MM.1S (cell line): ENCODE measurements around the gene RNF114.

Experiments
- DNase-seq: peaks from one replicate; pipeline ENCODE4 v3.0.0-alpha.2; 2015
- H2AFZ ChIP-seq: fragments of 300-600 bp; sonication (generic); 2 replicates; pipeline ENCODE4 v1.6.0; 2016; ENCODE audit warnings: antibody characterized with exemption, low read length
- H3F3A ChIP-seq: fragments of 300-600 bp; sonication (generic); 2 replicates; pipeline ENCODE4 v1.6.1; 2016; ENCODE audit warnings: mild to moderate bottlenecking, antibody characterized with exemption, low read length, moderate library complexity, mixed read lengths; ENCODE audit not compliant: insufficient read depth
- H3K27ac ChIP-seq: fragments of 300-600 bp; sonication (generic); 2 replicates; pipeline ENCODE4 v1.5.1; 2016; ENCODE audit warnings: mild to moderate bottlenecking, low read length
- H3K27me3 ChIP-seq: fragments of 300-600 bp; sonication (generic); replicated peaks from 2 replicates; pipeline ENCODE4 v1.6.0; 2016; ENCODE audit warnings: low read length; ENCODE audit not compliant: insufficient read depth
- H3K36me3 ChIP-seq: fragments of 300-600 bp; sonication (generic); replicated peaks from 2 replicates; pipeline ENCODE4 v1.6.1; 2016; ENCODE audit warnings: mild to moderate bottlenecking, low read length, mixed read lengths; ENCODE audit not compliant: insufficient read depth
- H3K4me1 ChIP-seq: fragments of 300-600 bp; sonication (generic); 2 replicates; pipeline ENCODE4 v1.6.1; 2016; ENCODE audit warnings: low read length, mixed read lengths
- H3K4me2 ChIP-seq: fragments of 300-600 bp; sonication (generic); 2 replicates; pipeline ENCODE4 v1.6.0; 2016; ENCODE audit warnings: low read depth, low read length
- H3K4me3 ChIP-seq: fragments of 300-600 bp; sonication (generic); 2 replicates; pipeline ENCODE4 v1.5.1; 2016; ENCODE audit warnings: low read length, mixed read lengths
- H3K79me2 ChIP-seq: fragments of 300-600 bp; sonication (generic); 2 replicates; pipeline ENCODE4 v1.6.1; 2016; ENCODE audit warnings: mixed run types, low read length, mixed read lengths
- H3K9ac ChIP-seq: fragments of 300-600 bp; sonication (generic); 2 replicates; pipeline ENCODE4 v1.6.1; 2016; ENCODE audit warnings: low read length, mixed read lengths
- H3K9me2 ChIP-seq: fragments of 300-600 bp; sonication (generic); replicated peaks from 2 replicates; pipeline ENCODE4 v1.6.1; 2016; ENCODE audit warnings: mild to moderate bottlenecking, low read length, mixed read lengths; ENCODE audit not compliant: insufficient read depth
- H3K9me3 ChIP-seq: fragments of 300-600 bp; sonication (generic); replicated peaks from 2 replicates; pipeline ENCODE4 v1.6.1; 2016; ENCODE audit warnings: mild to moderate bottlenecking, low read length, mixed read lengths; ENCODE audit not compliant: insufficient read depth
- H4K20me1 ChIP-seq: fragments of 300-600 bp; sonication (generic); 2 replicates; pipeline ENCODE4 v1.6.1; 2016; ENCODE audit warnings: mild to moderate bottlenecking, low read length, moderate library complexity, mixed read lengths; ENCODE audit not compliant: insufficient read depth
- CTCF ChIP-seq: fragments of 300-600 bp; sonication (generic); IDR thresholded peaks from 2 replicates; pipeline ENCODE4 v1.5.1; 2016; ENCODE audit warnings: antibody characterized with exemption, low read length, mixed read lengths
- EZH2 ChIP-seq: fragments of 300-600 bp; sonication (generic); optimal IDR thresholded peaks from 2 replicates; pipeline ENCODE3; 2017; ENCODE audit warnings: low read depth, mild to moderate bottlenecking, antibody characterized with exemption, low read length, mixed read lengths
- EZH2phosphoT487 ChIP-seq: fragments of 300-600 bp; sonication (generic); IDR thresholded peaks from 2 replicates; pipeline ENCODE4 v1.6.1; 2018; ENCODE audit warnings: antibody characterized with exemption, low read length

The RNF114 gene

GRCh38 chr20:49966861-49967260 lies 30.7 kb downstream of the RNF114 start:
- TF ChIP-seq EZH2phosphoT487 (no peak), EZH2 (no peak), CTCF (no peak)
- Histone ChIP-seq H3K9me3 (no peaks in the 10 kb centered on the region), H4K20me1 (no peaks in the 10 kb centered on the region), H3K27ac (no peak overlapping the region), H3K9ac (no peak overlapping the region), H3K4me1 (peaks cover 18% of the 10 kb centered on the region; the same call in 1 of the 2 replicates), H3K36me3 (no peaks in the 10 kb centered on the region), H3K4me3 (no peak overlapping the region), H3K79me2 (no peaks in the 10 kb centered on the region), H3F3A (peaks cover 14% of the 10 kb centered on the region; the same call in 1 of the 2 replicates), H2AFZ (no peak overlapping the region), H3K4me2 (no peak overlapping the region), H3K9me2 (no peaks in the 10 kb centered on the region), H3K27me3 (no peaks in the 10 kb centered on the region)
- no peak for DNase-seq

DNA sequence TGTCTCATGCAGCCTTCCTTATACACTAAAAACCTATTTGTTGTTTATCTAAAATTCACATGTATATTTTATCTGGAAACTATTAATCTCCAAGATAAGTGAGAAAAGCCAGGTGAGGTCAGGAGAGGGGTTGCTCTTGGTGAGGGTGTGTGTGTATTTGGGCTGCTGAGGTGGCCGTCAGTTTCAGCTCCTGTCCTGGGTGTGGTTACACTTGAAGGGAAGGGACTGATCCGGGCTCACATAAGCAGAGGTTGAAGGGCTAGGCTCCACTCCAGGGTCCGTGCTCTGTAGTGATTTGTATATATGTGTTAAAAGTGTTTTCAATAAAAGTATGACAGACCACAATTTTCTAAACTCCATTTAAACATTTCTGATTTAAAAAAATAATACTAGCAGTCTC lies 33.0 kb downstream of the RNF114 start:
- H3K79me2 ChIP-seq, result no peaks in the 10 kb centered on the region
- H3K27me3 ChIP-seq, result no peaks in the 10 kb centered on the region
- no peaks in the 10 kb centered on the region for H3K36me3 ChIP-seq
- no peaks in the 10 kb centered on the region for H4K20me1 ChIP-seq
- no peak overlapping the region for H3K4me3 ChIP-seq
- peak overlapping the region; percentile 18; the same call in 1 of the 2 replicates for H3K4me2 ChIP-seq
- TF ChIP-seq EZH2 (no peak), CTCF (no peak), EZH2phosphoT487 (no peak)
- H3K9me3 ChIP-seq, result no peaks in the 10 kb centered on the region
- peaks cover 14% of the 10 kb centered on the region; the same call in 1 of the 2 replicates for H3F3A ChIP-seq
- no peak overlapping the region for H2AFZ ChIP-seq
- peak overlapping the region; percentile 31; the same call in 1 of the 2 replicates for H3K9ac ChIP-seq
- no peaks in the 10 kb centered on the region for H3K9me2 ChIP-seq
- peak; percentile 48 for DNase-seq
- peak overlapping the region; percentile 72; the same call in 1 of the 2 replicates for H3K27ac ChIP-seq
- peaks cover 18% of the 10 kb centered on the region; the same call in 1 of the 2 replicates for H3K4me1 ChIP-seq

DNA sequence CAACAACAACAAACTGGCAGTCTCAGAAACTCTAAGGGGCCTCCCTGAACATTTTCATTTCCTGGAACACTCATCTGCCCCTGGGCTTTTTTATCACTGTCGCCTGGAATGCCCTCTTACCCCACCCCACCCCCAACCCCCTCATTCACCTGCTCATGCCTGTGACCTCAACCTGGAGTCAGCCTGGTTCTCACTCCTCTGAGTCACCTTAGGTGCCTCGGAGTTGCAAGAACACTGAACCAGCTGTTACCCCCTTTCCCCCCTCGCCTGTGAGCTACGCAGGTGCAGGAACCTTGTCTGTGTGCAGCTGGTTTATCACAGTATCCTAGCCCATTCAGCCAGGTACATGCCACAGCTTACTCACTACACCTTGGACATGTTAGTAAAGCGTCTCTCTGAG lies 33.7 kb downstream of the RNF114 start:
- TF ChIP-seq EZH2phosphoT487 (no peak), CTCF (no peak)

More for the DNA sequence above, 33.7 kb downstream of the RNF114 start:
- peak overlapping the region; percentile 39; the same call in 1 of the 2 replicates for H3K4me2 ChIP-seq
- H3K79me2 ChIP-seq, result no peaks in the 10 kb centered on the region
- H3K27me3 ChIP-seq, result no peaks in the 10 kb centered on the region
- no peaks in the 10 kb centered on the region for H4K20me1 ChIP-seq
- DNase-seq, result peak; percentile 76
- H3K9me2 ChIP-seq, result no peaks in the 10 kb centered on the region
- no peaks in the 10 kb centered on the region for H3K36me3 ChIP-seq
- H3K9ac ChIP-seq, result peak overlapping the region; percentile 31; the same call in 1 of the 2 replicates
- no peak overlapping the region for H3K4me3 ChIP-seq
- peak overlapping the region; percentile 72; the same call in 1 of the 2 replicates for H3K27ac ChIP-seq
- peaks cover 18% of the 10 kb centered on the region; the same call in 1 of the 2 replicates for H3K4me1 ChIP-seq
- peaks cover 14% of the 10 kb centered on the region; the same call in 1 of the 2 replicates for H3F3A ChIP-seq
- no peak overlapping the region for H2AFZ ChIP-seq
- H3K9me3 ChIP-seq, result no peaks in the 10 kb centered on the region
